Aorta (tissue), 5 donors: ENCODE data around the gene SOCS4. TPM values are rescaled to one million over a fixed set of nuclear protein-coding genes. Genes with fewer than 3 reads are reported as not detected.
"Not testable (repeated sequence)": the region's sequence is repeated elsewhere in the genome, so short reads cannot be mapped to it uniquely, and the experiment has no call there.

Experiments used
- ATAC-seq: fragments of 200-7000 bp; cut with Tn5 transposase; one replicate; pipeline ENCODE4 v1.9.1; 2022; ENCODE audit warnings: moderate library complexity; ENCODE audit not compliant: low FRiP score
- DNase-seq, 2 donors: peaks; one replicate each; pipeline ENCODE4 v3.0.0-alpha.2; 2020
- H3K27ac ChIP-seq, 2 donors: one replicate each; pipeline ENCODE4 v1.5.1; 2013; ENCODE audit warnings: low read length in 2 of 2, mild to moderate bottlenecking in 2 of 2, moderate library complexity in 2 of 2, control low read depth in 1 of 2, inconsistent platforms in 1 of 2, low read depth in 1 of 2
- H3K27me3 ChIP-seq, 2 donors: one replicate each; pipeline ENCODE4 v1.6.1; 2013; ENCODE audit warnings: control low read depth in 1 of 2, low read length in 1 of 2, mild to moderate bottlenecking in 1 of 2, moderate library complexity in 1 of 2; ENCODE audit not compliant: insufficient read depth in 2 of 2, control insufficient read depth in 1 of 2
- H3K36me3 ChIP-seq, 2 donors: one replicate each; pipeline ENCODE4 v1.6.1; 2013; ENCODE audit warnings: control low read depth in 1 of 2, low read length in 1 of 2, mild to moderate bottlenecking in 1 of 2; ENCODE audit not compliant: insufficient read depth in 2 of 2, control insufficient read depth in 1 of 2
- H3K4me1 ChIP-seq, 2 donors: one replicate each; pipeline ENCODE4 v1.6.1; 2013; ENCODE audit warnings: low read length in 2 of 2, control low read depth in 1 of 2, mild to moderate bottlenecking in 1 of 2, moderate library complexity in 1 of 2; ENCODE audit not compliant: insufficient read depth in 2 of 2, control insufficient read depth in 1 of 2
- H3K4me3 ChIP-seq, 2 donors: one replicate each; pipeline ENCODE4 v1.5.1; 2013; ENCODE audit warnings: low read length in 2 of 2, control low read depth in 1 of 2, mild to moderate bottlenecking in 1 of 2
- H3K9me3 ChIP-seq: one replicate; pipeline ENCODE4 v1.6.1; 2013; ENCODE audit warnings: mild to moderate bottlenecking, low read length; ENCODE audit not compliant: control insufficient read depth
- WGBS, 2 donors: extraction: QIAGEN DNeasy Blood & Tissue Kit; methylation state at CpG; one replicate each; pipeline ENCODE4 v1.1.7; 2013; 5-methylcytosine and 5-hydroxymethylcytosine counted together
- intact Hi-C, 2 donors: fragments of 100-400 bp; cut with DNase I; formaldehyde crosslinking; loops; one replicate each; pipeline versions ENCODE4 v1.14.2 to v1.15.0; 2022
- polyA plus RNA-seq, 2 donors: library from polyadenylated mRNA; stranded (reverse); fragments of 200-250 nt; gene quantifications; one replicate each; pipeline ENCODE4 v1.2.3, GENCODE V29; 2013
- total RNA-seq, 2 donors: library from RNA; stranded (reverse); fragmentation: NEBNext Ultra II Directional; extraction: Animal tissue kit (Norgen Biotek cat#: 25700); gene quantifications; one replicate each; pipeline ENCODE4 v1.2.1, GENCODE V29; 2021
- donor health status: healthy with polysubstance abuse.
- donor health status: Bipolar disorder and iron deficiency.
- donor health status: DM: no; HTN: no; CAD: no.
- donor health status: DM: no; HTN: no; CAD: no.
- donor health status: DM: yes; HTN: yes; CAD: no.

SOCS4 gene
- total and polyA plus RNA-seq, 4 donors = 7.6 to 32.8 (median 16.1) TPM

- ATAC-seq, H3K27ac ChIP-seq: not testable (repeated sequence)
- 92 to 95% methylated on average over 2 of the region's 5 CpGs for WGBS, 2 donors
Measured at GRCh38 chr14:55024365-55024764, 2.7 kb upstream of the SOCS4 start.

GRCh38 chr14:55025948-55026347 lies 1.1 kb upstream of the SOCS4 start:
- intact Hi-C loops = no loop called here
- Histone ChIP-seq H3K4me1 (peaks cover 4 to 6% of the 10 kb centered on the region in 2 donors), H3K27ac (no peak overlapping the region), H3K9me3 (no peaks in the 10 kb centered on the region), H3K36me3 (no peaks in the 10 kb centered on the region), H3K27me3 (no peaks in the 10 kb centered on the region), H3K4me3 (no peak overlapping the region)
- WGBS, 2 donors = 7 to 13% methylated on average over 7 of the region's 7 CpGs
- no peak for DNase-seq
- ATAC-seq = no peak

More at GRCh38 chr14:55024365-55024764, 2.7 kb upstream of the SOCS4 start:
- H3K9me3 ChIP-seq, intact Hi-C loops, DNase-seq, H3K4me1 ChIP-seq, H3K27me3 ChIP-seq, H3K4me3 ChIP-seq, H3K36me3 ChIP-seq: not testable (repeated sequence)

GRCh38 chr14:55026441-55026792 lies 619 bp upstream of the SOCS4 start:
- Histone ChIP-seq H3K4me1 (peaks cover 4 to 6% of the 10 kb centered on the region in 2 donors), H3K9me3 (no peaks in the 10 kb centered on the region), H3K27me3 (no peaks in the 10 kb centered on the region), H3K36me3 (no peaks in the 10 kb centered on the region), H3K27ac (no peak overlapping the region), H3K4me3 (peak overlapping the region; percentile 37 to 42)
- WGBS, 2 donors = 0 to 1% methylated on average over 9 of the region's 9 CpGs
- no peak for ATAC-seq
- no peak for DNase-seq
- intact Hi-C loops = no loop called here

GRCh38 chr14:55028066-55028465 lies 1.0 kb downstream of the SOCS4 start:
- Histone ChIP-seq H3K27me3 (no peaks in the 10 kb centered on the region), H3K4me3 (peak overlapping the region; percentile 31 to 88), H3K36me3 (no peaks in the 10 kb centered on the region), H3K9me3 (no peaks in the 10 kb centered on the region), H3K4me1 (peaks cover 4 to 6% of the 10 kb centered on the region in 2 donors), H3K27ac (no peak overlapping the region)
- WGBS, 2 donors = 2 to 4% methylated on average over 8 of the region's 8 CpGs
- ATAC-seq (no peak), DNase-seq (no peak)
- intact Hi-C loops = no loop called here

GRCh38 chr14:55028476-55028875 lies 1.4 kb downstream of the SOCS4 start:
- WGBS, 2 donors = 65 to 72% methylated on average over 4 of the region's 4 CpGs

GRCh38 chr14:55031190-55031589 lies 4.2 kb downstream of the SOCS4 start:
- H3K4me3 ChIP-seq = no peak overlapping the region
- no peak for DNase-seq
- intact Hi-C loops = no loop called here
- no peaks in the 10 kb centered on the region for H3K27me3 ChIP-seq
- peaks cover 2% of the 10 kb centered on the region in 2 donors for H3K4me1 ChIP-seq
- H3K36me3 ChIP-seq = no peaks in the 10 kb centered on the region
- 49 to 55% methylated on average over 2 of the region's 2 CpGs for WGBS, 2 donors
- H3K9me3 ChIP-seq = no peaks in the 10 kb centered on the region
- no peak overlapping the region for H3K27ac ChIP-seq
- no peak for ATAC-seq

More at GRCh38 chr14:55028476-55028875, 1.4 kb downstream of the SOCS4 start:
- Histone ChIP-seq H3K27me3 (no peaks in the 10 kb centered on the region), H3K9me3 (no peaks in the 10 kb centered on the region), H3K36me3 (no peaks in the 10 kb centered on the region), H3K4me3 (peak overlapping the region in 1 of 2 donors; percentile 88), H3K4me1 (peaks cover 4 to 6% of the 10 kb centered on the region in 2 donors), H3K27ac (no peak overlapping the region)
- intact Hi-C loops = no loop called here
- ATAC-seq (no peak), DNase-seq (no peak)

- H3K9me3 ChIP-seq, H3K4me3 ChIP-seq, intact Hi-C loops, H3K36me3 ChIP-seq, H3K27ac ChIP-seq, H3K4me1 ChIP-seq, DNase-seq, H3K27me3 ChIP-seq, ATAC-seq: not testable (repeated sequence)
Measured at GRCh38 chr14:55037995-55038394, 11.0 kb downstream of the SOCS4 start.

- no peak overlapping the region for H3K27ac ChIP-seq
- H3K27me3 ChIP-seq = no peaks in the 10 kb centered on the region
- no peak for DNase-seq
- peaks cover 0 to 2% of the 10 kb centered on the region in 2 donors for H3K36me3 ChIP-seq
- H3K4me1 ChIP-seq = no peaks in the 10 kb centered on the region
- no peaks in the 10 kb centered on the region for H3K9me3 ChIP-seq
- H3K4me3 ChIP-seq = no peak overlapping the region
- intact Hi-C loops = no loop called here
- ATAC-seq = no peak
Measured at GRCh38 chr14:55038708-55039107, 11.7 kb downstream of the SOCS4 start.

- Histone ChIP-seq H3K27ac (no peak overlapping the region), H3K36me3 (peaks cover 0 to 2% of the 10 kb centered on the region in 2 donors), H3K4me3 (no peak overlapping the region), H3K27me3 (no peaks in the 10 kb centered on the region), H3K9me3 (no peaks in the 10 kb centered on the region), H3K4me1 (no peaks in the 10 kb centered on the region)
- DNase-seq (no peak), ATAC-seq (no peak)
- intact Hi-C loops = no loop called here
- 94% methylated on average over 5 of the region's 5 CpGs for WGBS, 2 donors
Measured at GRCh38 chr14:55043528-55043927, 16.5 kb downstream of the SOCS4 start.
